Adipose tissue (tissue), 3 donors: ENCODE measurements around the gene SLC34A1. TPM values are rescaled to one million over a fixed set of nuclear protein-coding genes. Genes with fewer than 3 reads are reported as not detected.

ENCODE experiments used
- H3K27ac ChIP-seq: one replicate; pipeline ENCODE4 v1.5.1; 2013; ENCODE audit warnings: low read depth, low read length
- WGBS, 3 donors: extraction: QIAGEN DNeasy Blood & Tissue Kit; methylation state at CpG; one replicate each; pipeline ENCODE4 v1.1.7; 2013; 5-methylcytosine and 5-hydroxymethylcytosine counted together
- polyA plus RNA-seq, 3 donors: library from polyadenylated mRNA; stranded (reverse); fragments of 200-250 nt; gene quantifications; one replicate each; pipeline ENCODE4 v1.2.3, GENCODE V29; 2013
- donor health status: healthy with polysubstance abuse.
- donor health status: Bipolar disorder and iron deficiency.
- donor health status: healthy.

The SLC34A1 gene
- polyA plus RNA-seq, 3 donors, result not detected

DNA sequence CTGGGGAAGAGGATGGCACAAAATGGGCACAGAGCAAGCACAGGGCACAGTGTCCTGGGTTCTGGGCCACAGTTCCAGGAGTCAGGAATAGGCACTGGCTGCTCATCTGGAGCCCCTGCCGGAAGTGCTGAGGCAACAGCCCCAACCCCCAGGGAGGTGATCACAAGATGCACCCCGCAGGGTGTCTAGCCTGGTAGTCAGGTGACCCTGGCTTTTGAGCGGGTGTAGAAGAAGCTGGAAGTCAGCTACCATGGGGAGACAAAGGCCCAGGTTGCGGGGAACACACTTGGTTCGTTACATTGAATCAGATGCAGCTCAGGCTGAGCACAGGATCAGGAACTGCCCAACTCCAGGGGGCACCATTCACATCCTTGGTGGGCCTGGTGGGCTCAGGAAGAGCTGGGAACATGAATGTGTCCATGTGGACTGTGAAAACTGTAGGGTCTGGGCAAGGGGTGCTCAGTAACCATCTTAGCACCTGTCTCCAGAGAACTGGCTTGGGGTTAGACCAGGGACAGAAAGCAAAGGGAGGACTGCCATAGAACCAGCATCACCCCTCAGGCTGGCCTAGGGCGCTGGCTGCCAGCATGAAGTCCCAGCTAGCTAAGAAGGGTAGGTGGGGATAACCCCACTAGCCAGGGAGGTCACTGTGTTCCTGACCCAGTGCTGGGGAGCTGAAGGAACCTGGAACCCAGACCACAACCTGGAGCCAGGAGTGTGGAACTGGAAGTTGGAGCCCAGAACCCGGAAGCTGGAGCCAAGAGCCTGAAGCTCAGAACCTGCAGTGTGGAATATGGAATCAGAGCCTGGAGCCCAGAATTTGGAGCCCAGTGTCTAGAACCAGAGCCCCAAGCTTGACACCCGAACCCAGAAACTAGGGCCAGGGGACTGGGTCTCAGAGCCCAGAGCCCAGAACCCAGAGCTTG lies 6.1 kb upstream of the SLC34A1 start:
- H3K27ac ChIP-seq, result no peak overlapping the region
- 85 to 93% (median 87%) methylated on average over 8 of the region's 8 CpGs for WGBS, 3 donors

DNA sequence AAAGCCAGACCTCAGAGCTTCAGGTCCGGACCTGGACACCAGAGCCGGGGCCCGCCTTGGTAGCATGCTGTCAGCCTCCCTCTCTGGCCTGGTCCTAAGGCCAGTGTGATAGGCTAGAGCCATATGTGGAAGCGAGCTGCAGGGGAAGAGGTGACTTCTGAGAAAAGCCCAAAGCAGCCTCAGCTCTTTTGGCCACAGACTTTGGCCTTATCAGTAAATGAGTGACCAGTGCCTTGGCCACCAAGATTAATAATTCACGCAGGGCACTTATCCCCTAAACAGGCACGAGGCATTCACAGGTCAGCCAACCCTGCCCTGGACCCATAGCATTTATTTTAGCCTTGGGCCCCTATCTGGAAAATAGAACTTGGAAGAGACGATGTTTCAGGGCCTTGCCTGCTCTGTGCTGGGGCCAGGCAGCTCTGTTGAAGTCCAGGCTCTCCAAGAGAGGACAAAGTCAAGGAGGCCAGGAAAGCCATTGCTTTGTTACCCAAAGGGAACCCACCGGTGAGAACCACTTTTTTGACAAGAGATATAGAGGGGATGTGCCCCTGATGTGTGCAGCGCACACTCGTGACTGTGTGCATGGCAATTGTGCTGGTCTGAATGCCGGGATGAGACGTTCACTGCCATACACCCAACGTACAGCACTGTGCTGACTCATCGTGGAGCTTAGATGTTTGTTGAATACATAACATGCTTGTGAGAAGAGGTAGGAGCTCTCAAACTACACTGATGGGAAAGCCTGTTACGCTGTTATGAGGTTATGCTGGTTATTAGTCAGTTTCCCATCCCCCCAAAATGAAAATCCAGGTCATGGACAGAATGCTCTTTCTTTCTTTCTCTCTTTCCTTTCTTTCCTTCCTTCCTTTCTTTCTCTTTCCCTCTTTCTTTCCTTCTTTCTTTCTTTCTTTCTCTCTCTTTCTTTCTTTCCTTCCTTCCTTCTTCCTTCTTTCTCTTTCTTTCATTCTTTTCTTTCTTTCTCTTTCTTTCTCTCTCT lies 5.0 kb upstream of the SLC34A1 start:
- no peak overlapping the region for H3K27ac ChIP-seq
- whole genome bisulfite sequencing, 3 donors, result 72 to 80% (median 76%) methylated on average over 15 of the region's 15 CpGs

DNA sequence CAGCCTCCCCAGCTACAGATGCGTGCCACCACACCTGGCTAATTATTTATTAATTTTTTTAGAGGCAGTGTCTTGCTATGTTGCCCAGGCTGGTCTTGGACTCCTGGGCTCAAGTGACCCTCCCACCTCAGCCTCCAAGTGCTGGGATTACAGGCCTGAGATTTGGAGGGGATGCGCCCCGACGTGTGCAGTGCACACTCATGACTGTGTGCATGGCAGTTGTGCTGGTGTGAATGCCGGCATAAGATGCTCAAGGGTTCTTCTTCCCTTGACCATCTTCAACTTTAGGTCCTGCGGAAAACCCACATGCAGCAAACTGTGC lies 3.5 kb upstream of the SLC34A1 start:
- H3K27ac ChIP-seq, result no peak overlapping the region
- WGBS, 3 donors, result 87 to 92% (median 92%) methylated on average over 6 of the region's 6 CpGs

DNA sequence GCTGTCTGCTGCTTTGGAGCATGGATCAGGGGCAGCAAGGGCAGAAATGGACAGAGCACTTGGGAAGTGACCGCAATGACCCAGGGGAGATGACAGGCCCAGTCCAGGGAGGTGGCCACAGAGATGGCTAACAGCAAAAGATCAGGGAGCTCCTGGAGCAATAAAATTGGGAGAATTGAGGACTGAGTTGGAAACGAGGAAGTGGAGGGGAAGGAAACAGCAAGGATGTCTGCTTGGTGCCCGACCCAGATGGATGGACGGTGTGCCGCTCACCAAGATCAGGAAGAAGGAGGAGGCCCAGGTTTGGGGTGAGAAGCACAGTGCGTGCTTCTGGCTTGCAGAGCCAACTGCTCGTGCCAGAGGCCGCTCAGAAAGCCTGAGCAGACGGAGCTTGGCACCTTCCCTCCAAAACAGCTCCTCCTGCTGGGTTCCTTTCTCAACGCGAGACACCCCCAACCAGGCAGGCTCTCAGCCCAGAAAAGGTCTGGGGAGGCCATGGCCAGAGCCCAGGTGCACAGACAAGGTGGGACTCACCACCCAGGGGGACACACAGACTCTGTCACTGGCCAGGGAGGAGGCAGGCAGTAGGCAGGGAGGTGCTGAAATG lies 1.7 kb upstream of the SLC34A1 start:
- no peak overlapping the region for H3K27ac ChIP-seq
- WGBS, 3 donors, result 22 to 29% (median 25%) methylated on average over 9 to 11 of the region's 11 CpGs

DNA sequence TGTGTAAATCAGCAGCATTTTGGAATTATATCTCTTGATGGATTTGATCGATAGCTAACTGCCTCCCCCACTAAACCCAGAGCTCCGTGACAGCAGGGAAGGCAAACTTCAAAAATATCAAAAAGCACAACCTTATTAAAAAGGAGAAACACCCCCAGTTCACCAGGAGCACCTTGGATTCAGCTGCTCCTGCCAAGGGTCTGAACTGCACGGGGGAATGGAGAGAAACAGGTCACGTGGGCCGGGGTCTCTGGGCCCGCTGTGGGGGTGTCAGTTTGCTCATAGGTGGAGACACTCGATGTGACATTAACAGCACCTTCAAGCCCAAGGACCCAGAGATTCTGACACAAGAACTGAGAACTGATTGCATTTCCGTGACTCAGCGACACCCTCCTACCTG lies 1.1 kb upstream of the SLC34A1 start:
- no peak overlapping the region for H3K27ac ChIP-seq
- 84 to 90% (median 87%) methylated on average over 9 of the region's 9 CpGs for WGBS, 3 donors

DNA sequence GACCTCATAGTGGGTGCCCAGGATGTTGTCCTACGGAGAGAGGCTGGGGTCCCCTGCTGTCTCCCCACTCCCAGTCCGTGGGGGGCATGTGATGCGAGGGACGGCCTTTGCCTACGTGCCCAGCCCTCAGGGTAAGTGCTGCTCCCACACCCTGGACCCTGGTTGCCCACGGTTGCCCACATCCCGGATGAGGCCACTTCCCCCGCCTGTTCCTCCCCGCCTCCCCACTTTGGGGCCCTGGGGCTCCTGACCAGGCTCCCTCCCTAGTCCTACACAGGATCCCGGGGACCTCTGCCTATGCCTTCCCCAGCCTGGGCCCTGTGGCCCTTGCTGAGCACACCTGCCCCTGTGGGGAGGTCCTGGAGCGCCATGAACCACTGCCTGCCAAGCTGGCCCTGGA lies 1.5 kb downstream of the SLC34A1 start:
- 54 to 73% (median 68%) methylated on average over 10 to 11 of the region's 11 CpGs for WGBS, 3 donors
- H3K27ac ChIP-seq, result no peak overlapping the region

DNA sequence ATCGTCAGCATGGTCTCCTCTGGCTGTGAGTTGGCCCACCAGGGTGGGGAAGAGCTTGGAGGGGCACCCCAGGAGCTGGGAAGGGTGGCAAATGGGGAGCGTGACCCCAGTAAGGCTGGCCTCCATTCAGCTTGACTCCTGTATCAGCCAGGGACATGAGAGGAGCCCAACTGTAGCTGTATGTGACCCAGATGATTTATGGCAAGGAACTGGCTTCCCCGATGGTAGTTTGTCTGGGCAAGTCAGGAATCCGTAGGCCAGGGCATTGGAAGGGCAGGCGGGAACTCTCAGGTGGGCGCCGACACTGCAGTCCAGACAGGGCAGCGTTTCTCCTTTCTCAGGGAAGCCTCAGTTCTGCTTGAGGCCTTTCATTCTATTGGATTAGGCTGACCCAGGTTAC lies 2.3 kb downstream of the SLC34A1 start:
- H3K27ac ChIP-seq, result no peak overlapping the region
- WGBS, 3 donors, result 87 to 89% (median 87%) methylated on average over 8 of the region's 8 CpGs

DNA sequence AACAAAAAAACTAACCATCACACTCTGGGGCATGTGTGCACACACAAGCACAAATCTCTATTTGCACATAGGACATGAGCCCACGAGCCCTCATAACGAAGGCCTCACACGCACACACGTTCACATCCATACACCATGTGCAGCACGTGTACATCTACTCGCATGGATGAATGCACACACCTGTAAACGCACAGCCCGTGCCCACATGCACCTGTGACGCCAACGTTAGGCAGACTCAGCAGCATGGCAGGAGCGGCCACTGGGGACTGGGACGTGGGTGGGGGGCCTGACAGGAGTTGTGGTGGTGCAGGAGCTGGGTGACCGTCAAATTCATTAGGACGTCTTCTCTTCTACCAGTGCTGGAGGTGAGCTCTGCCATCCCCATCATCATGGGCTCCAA lies 3.2 kb downstream of the SLC34A1 start:
- no peak overlapping the region for H3K27ac ChIP-seq
- 77 to 90% (median 90%) methylated on average over 14 of the region's 14 CpGs for WGBS, 3 donors

DNA sequence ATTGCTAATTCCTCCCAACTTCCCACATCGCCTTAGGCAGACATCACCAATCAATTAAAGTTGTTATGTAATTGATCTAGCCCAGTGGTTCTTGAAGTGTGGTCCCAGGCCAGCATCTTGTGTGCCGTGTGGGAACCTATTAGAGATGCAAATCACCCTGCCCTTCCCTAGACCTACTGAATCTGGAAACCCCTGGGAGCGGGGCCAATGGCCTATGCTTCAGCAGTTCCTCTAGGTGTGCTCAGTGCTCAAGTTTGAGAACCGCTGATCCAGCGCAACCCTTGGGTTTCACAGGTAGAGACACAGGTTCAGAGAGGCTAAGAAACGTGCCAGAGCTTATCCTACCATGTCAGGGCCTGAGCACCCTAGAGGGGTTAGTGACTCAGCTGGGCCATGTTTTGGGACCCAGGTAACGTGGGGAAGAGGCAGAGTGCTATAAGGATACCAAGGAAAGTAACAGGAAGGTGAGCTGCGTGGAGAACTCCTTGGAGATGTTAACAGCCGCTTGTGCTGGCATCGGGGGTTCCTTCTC lies 4.4 kb downstream of the SLC34A1 start:
- H3K27ac ChIP-seq, result no peak overlapping the region
- WGBS, 3 donors, result 84 to 89% (median 87%) methylated on average over 10 of the region's 10 CpGs

DNA sequence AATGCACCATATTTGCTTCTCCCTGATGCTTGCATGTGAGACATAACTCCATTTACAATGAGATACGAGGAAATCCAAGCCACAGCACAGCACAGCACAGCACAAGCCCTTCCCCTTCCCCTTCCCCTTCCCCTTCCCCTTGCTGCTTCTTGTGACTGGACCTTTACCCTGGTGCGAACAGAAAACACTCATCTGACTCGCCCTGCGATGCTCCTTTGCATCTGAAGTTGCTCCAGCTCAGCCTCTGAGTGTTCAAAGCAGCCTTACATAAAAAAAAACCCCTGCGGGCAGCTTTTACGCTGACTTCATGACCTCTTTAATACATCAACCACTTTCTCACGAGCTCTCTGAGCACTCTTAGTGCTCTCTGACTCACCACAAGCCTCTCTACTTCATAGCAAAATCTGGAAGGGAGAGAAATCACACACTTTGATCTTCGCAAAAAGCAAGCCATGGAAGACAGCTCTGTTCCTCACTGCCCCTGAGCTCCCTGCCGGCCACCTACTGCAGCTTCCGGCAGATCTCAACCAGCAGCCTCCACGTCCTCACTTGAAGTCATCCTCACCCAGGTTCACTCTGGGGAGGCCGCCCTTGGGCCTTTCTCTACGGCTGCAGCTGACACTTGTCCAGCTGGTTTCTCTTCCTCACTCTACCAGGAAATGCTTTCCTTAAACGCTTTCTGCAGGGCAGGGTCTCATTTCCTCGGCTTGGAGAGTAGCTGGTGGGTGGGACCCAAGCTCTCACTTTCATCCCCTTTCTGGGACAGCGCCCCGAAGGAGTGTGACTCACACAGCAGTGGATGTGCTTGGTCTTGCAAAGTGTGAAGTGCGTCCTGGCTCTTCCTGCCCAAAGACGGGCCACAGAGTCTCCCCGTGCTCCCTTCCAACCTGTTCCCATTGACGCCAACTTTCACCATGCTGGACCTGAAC lies 5.3 kb downstream of the SLC34A1 start:
- WGBS, 3 donors, result 28 to 59% (median 38%) methylated on average over 21 of the region's 21 CpGs
- H3K27ac ChIP-seq, result no peak overlapping the region

DNA sequence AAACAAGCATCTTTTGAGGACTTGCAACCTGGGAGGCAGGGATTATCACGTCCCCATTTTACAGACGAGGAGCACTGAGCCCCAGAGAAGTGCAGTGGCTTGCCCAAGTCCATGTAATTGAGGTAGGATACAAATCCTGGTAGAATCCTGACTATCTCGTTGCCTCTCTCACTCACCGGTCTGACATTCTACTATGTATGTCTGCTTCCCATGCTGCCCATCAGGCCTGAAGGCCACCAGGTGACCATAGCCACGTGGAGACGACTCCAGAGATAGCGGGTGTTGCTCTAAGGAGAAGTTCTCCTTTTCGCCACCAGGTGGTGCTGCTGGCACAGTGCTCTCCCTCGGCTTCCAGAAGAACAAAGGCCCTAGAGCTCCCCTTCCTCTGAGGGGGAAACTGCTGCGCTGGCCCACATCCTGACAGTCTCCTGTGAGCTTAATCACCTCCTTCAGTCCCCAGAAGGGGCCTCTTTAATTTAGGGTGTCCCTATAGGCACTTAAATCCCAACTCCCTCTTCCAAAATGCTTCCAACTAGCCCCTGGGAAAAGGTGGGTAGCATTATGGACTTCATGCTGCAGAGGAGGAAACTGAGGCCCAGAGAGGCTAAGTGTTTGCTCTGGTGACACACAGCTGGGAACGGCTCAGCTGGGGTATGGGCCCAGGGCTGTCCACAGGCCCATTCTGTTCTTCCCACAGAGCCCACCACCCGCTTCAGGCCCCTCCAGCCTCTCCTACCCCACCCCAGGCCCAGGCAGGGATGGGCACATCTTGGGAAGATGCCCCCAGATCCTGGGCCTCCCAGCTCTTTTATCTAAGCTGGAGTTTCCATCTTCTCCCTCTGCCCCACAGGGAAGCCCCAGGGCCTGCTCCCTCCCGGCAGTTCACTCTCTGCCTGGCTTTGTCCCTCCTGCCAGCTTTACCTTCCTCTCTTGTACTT lies 6.4 kb downstream of the SLC34A1 start:
- no peak overlapping the region for H3K27ac ChIP-seq
- 24 to 26% (median 25%) methylated on average over 13 of the region's 13 CpGs for WGBS, 3 donors

DNA sequence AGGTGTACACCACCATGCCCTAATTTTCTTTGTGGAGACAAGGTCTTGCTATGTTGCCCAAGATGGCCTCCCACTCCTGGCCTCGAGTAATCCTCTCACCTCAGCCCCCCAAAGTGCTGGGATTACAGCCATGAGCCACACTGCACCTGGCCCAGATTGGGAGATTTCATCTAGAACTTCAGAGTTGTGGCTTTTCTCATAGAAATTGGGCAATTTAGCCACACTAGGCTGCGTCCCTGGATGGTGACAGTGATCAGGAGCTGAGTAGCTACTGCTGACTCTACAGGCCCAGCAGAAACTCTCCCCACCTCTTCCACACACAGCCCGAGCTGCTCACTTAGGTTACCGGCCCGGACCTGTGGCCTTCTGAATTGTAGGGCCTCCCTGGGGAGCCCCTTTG lies 8.5 kb downstream of the SLC34A1 start:
- 65 to 70% (median 67%) methylated on average over 5 of the region's 5 CpGs for WGBS, 3 donors
- no peak overlapping the region for H3K27ac ChIP-seq

DNA sequence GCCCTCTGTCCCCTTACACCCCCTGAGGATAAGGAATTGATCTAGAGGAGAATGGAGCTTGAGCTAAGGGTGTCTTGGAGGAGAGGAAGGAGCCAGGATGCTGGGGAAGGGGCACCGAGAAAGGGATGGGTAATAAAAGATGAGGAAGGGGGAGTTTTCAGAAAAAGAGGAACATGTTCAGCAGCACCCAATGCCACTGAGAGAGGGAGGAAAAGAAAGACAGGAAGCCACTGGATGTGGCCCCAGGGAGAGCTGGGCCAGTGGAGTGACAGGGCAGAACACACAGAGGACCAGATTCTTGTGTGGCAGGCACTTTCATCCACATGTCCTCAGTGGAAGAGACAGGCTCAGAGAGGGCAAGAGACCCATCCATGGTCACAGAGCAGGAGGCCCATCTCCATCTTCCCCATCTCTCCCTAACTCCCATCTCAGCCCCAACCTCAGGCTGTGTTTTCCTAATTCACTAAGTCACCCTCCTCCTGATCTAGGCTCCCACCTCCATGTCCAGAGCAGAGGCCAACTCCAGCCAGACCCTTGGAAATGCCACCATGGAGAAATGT lies 9.1 kb downstream of the SLC34A1 start:
- no peak overlapping the region for H3K27ac ChIP-seq
- WGBS, 3 donors, result 43 to 71% (median 52%) methylated on average over 1 of the region's 1 CpG

DNA sequence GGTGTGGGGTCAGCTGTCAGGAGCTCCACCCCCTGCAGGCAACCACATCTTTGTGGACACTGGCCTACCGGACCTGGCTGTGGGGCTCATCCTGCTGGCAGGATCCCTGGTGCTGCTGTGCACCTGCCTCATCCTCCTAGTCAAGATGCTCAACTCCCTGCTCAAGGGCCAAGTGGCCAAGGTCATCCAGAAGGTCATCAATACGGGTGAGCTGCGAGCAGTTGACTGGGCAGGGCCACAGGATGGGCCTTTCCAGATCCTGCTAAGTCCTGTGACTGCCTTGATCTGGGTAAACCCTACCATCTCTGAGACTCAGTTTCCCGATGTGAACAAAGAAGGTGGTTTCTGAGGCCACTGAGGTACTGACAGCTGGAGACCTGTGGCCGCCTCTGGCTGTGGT lies 9.8 kb downstream of the SLC34A1 start:
- no peak overlapping the region for H3K27ac ChIP-seq
- whole genome bisulfite sequencing, 3 donors, result 64 to 85% (median 67%) methylated on average over 5 of the region's 5 CpGs

DNA sequence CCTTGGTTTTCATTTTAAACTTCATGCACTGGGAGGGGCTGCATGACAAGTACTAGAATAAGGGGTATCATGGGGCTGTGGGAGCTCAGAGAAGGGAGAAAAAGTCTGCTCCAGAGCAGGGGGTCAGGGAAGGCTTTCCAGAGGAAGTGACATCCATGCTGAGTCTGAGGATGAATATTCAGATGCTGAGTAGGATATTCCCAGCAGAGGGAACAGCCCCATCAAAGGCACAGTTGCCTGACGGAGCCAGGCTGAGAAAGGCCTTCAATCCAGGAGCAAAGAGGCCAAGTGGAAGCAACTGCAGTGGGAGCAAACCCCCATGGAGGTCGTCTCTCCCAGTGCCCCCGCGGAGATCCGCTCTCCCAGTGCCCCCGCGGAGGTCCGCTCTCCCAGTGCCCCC lies 11.8 kb downstream of the SLC34A1 start:
- no peak overlapping the region for H3K27ac ChIP-seq

DNA sequence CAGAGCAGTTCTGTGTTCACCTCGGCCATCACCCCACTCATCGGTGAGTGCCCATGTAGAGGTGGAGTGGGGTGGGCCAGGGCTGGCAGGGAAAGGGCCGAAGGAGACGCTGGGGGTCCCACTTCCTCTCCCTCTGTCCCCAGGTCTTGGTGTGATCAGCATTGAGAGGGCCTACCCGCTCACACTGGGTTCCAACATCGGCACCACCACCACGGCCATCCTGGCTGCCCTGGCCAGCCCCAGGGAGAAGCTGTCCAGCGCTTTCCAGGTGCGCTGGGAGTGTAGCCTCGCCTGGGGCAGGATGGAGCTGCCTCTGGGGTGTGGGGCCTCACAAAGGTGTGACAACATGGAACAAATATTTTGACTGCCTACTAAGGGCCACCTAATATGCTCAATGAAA lies 12.6 kb downstream of the SLC34A1 start:
- no peak overlapping the region for H3K27ac ChIP-seq
- 76 to 91% (median 81%) methylated on average over 10 of the region's 10 CpGs for WGBS, 3 donors

More for the DNA sequence above, 11.8 kb downstream of the SLC34A1 start:
- 56 to 80% (median 67%) methylated on average over 5 to 8 of the region's 8 CpGs for WGBS, 3 donors
